ENCODE data around the gene ZNRF1. TPM values are rescaled to one million over a fixed set of nuclear protein-coding genes. Genes with fewer than 3 reads are reported as not detected.

Gene ZNRF1
- total and polyA plus RNA-seq, 2 of the 13 experiments (the other 11 are each of a cell fraction or from before 2014, with no cell fraction given), result 43.9 to 58.7 TPM

DNA sequence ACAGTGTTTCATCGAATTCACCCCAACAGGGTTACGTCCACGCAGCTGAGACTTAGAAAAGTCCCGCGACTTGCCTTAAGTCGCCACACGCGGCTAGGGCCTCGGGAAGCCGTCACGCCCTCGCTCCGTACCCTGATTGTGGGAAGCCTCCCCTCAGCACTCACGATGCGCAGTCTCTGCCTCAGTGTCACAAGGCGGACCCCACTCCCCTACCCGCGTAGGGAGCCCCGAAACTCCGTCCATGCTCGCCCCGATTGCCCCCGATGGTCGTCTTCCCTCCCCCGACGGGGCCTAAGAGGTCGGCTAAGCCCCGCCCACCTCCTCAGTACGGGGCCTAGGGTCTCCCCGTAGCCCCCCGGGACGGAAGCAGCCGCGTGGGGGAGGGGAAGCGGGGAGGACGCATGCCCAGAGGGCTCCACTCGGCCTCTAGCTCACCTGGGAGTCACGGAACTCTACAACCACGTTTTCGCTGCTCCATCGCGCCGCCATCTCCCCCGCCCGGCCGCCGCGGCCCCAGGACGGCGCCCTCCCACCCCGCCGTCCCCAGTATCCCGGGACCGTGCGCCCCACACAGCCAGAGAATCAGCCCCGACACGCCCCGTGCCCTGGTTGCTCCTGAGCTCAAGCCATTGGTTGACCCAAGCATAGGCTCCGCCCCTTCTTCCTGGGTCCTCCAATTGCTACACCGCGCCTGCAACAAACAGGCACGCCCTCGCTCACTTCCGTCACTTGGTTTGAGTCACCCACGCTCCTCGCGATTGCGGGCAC, 14.1 kb upstream of the ZNRF1 start, which contains the start of gene WDR59 (continued):
- TF ChIP-seq ZHX2 (IDR thresholded peaks at IDR 0.05; ENCODE audit: low read depth) (peak; percentile 86), ZHX2 (CRISPR knock-in tag; IDR thresholded peaks at IDR 0.05; ENCODE audit: borderline replicate concordance) (no peak), RFX5 (IDR thresholded peaks at IDR 0.05; ENCODE audit: low read depth, low read length) (peak; percentile 70; the same call in 1 of the 2 replicates), TSC22D2 (CRISPR knock-in tag; IDR thresholded peaks at IDR 0.05; ENCODE audit: borderline replicate concordance) (no peak), ZSCAN22 (CRISPR knock-in tag; IDR thresholded peaks at IDR 0.05) (no peak), AKAP8 (CRISPR knock-in tag; IDR thresholded peaks at IDR 0.05) (no peak), CC2D1A (CRISPR knock-in tag; IDR thresholded peaks at IDR 0.05) (no peak), ZNF441 (CRISPR knock-in tag; IDR thresholded peaks at IDR 0.05; ENCODE audit: borderline replicate concordance) (peak; percentile 57; the same call in 1 of the 2 replicates), SALL2 (CRISPR knock-in tag; IDR thresholded peaks at IDR 0.05) (0 out of 2 replicates have a peak, but pooled peaks have one; percentile 59), NFAT5 (CRISPR knock-in tag; IDR thresholded peaks at IDR 0.05) (no peak; the same call in 1 of the 2 replicates), NR2F1 (CRISPR knock-in tag; IDR thresholded peaks at IDR 0.05) (no peak), RFX1 (IDR thresholded peaks at IDR 0.05) (no peak), ZNF543 (CRISPR knock-in tag; IDR thresholded peaks at IDR 0.05) (peak; percentile 84), DPF2 (CRISPR knock-in tag; IDR thresholded peaks at IDR 0.05; ENCODE audit: borderline replicate concordance, low read depth) (no peak), AGO2 (optimal IDR thresholded peaks at IDR 0.05; ENCODE audit: low read depth, low read length) (peak; percentile 85), KLF15 (CRISPR knock-in tag; IDR thresholded peaks at IDR 0.05; ENCODE audit: borderline replicate concordance) (no peak), SMARCE1 (IDR thresholded peaks at IDR 0.05; ENCODE audit: borderline replicate concordance) (no peak), ZNF251 (CRISPR knock-in tag; IDR thresholded peaks at IDR 0.05) (peak; percentile 81; the same call in 1 of the 2 replicates)

Data from HepG2 (cell line).